SK-N-SH (cell line): Measurements from ENCODE around the gene ACTN4. TPM values are rescaled to one million over a fixed set of nuclear protein-coding genes. Genes with fewer than 3 reads are reported as not detected.

ENCODE experiments used
- CTCF ChIA-PET: fragments of 300-600, 350-600 bp; formaldehyde crosslinking; extraction: SDS; loops from one replicate; lab custom pipeline; 2021; lab: Yijun Ruan, JAX
- POLR2A ChIA-PET: fragments of 350-600 bp; sonication (Branson Sonifier 250); formaldehyde crosslinking; extraction: SDS; loops from one replicate; lab custom pipeline; 2020; ENCODE audit warnings: antibody characterized with exemption, inconsistent platforms; lab: Yijun Ruan, JAX
- DNase-seq: peaks from one replicate; pipeline ENCODE4 v3.0.0; 2012
- H2AFZ ChIP-seq: fragments of 200-600 bp; sonication (generic); 2 replicates; pipeline ENCODE4 v1.8.1; 2016; ENCODE audit warnings: antibody characterized with exemption, mild to moderate bottlenecking, low read depth
- H3F3A ChIP-seq: fragments of 200-600 bp; sonication (generic); replicated peaks from 2 replicates; pipeline ENCODE3; 2016; ENCODE audit warnings: antibody characterized with exemption, mild to moderate bottlenecking; ENCODE audit not compliant: insufficient read depth
- H3K27ac ChIP-seq, 2 experiments: fragments of 200-500 bp in 1 of 2; fragments of 200-600 bp in 1 of 2; sonication (Bioruptor generic) in 1 of 2; sonication (generic), shearing (Covaris generic) in 1 of 2; 2 replicates each; pipeline versions ENCODE4 v1.5.1 to v1.6.1; 2014 to 2016; ENCODE audit warnings: low read depth in 2 of 2, inconsistent platforms in 1 of 2, low read length in 1 of 2, mild to moderate bottlenecking in 1 of 2, mixed read lengths in 1 of 2
- H3K27me3 ChIP-seq: fragments of 200-600 bp; sonication (generic), shearing (Covaris generic); 2 replicates; pipeline ENCODE4 v1.6.1; 2016; ENCODE audit warnings: mixed run types; ENCODE audit not compliant: insufficient read depth
- H3K36me3 ChIP-seq, 2 experiments: fragments of 200-500 bp in 1 of 2; fragments of 200-600 bp in 1 of 2; sonication (Bioruptor generic) in 1 of 2; sonication (generic) in 1 of 2; replicated peaks in 1 of 2; 2 replicates each; pipeline versions ENCODE3 to v1.5.1; 2014 to 2016; ENCODE audit warnings: low read length in 1 of 2, mild to moderate bottlenecking in 1 of 2; ENCODE audit not compliant: insufficient read depth in 2 of 2, control insufficient read depth in 1 of 2
- H3K4me1 ChIP-seq, 2 experiments: fragments of 200-500 bp in 1 of 2; fragments of 200-600 bp in 1 of 2; sonication (Bioruptor generic) in 1 of 2; sonication (generic), shearing (Covaris generic) in 1 of 2; 2 replicates each; pipeline versions ENCODE4 v1.5.1 to v1.6.1; 2014 to 2016; ENCODE audit warnings: low read depth in 1 of 2, low read length in 1 of 2, mixed run types in 1 of 2; ENCODE audit not compliant: insufficient read depth in 2 of 2, control insufficient read depth in 1 of 2
- H3K4me2 ChIP-seq: fragments of 200-600 bp; sonication (generic), shearing (Covaris generic); 2 replicates; pipeline ENCODE4 v1.6.1; 2017; ENCODE audit warnings: mixed run types
- H3K4me3 ChIP-seq, 2 experiments: fragments of 200-500 bp in 1 of 2; fragments of 200-600 bp in 1 of 2; sonication (Bioruptor generic) in 1 of 2; sonication (generic), shearing (Covaris generic) in 1 of 2; 2 replicates each; pipeline versions ENCODE4 v1.5.1 to v1.8.1; 2014 to 2016; ENCODE audit warnings: low read depth in 2 of 2, inconsistent platforms in 1 of 2, low read length in 1 of 2, mild to moderate bottlenecking in 1 of 2, mixed read lengths in 1 of 2, moderate library complexity in 1 of 2
- H3K79me2 ChIP-seq: fragments of 200-600 bp; sonication (generic); 2 replicates; pipeline ENCODE4 v1.8.1; 2017; ENCODE audit warnings: mild to moderate bottlenecking; ENCODE audit not compliant: insufficient read depth
- H3K9ac ChIP-seq: fragments of 200-600 bp; sonication (generic); 2 replicates; pipeline ENCODE4 v1.6.1; 2017; ENCODE audit warnings: mixed run types
- H3K9me2 ChIP-seq: fragments of 200-600 bp; sonication (generic); 2 replicates; pipeline ENCODE4 v1.6.1; 2017; ENCODE audit warnings: mixed run types
- H3K9me3 ChIP-seq: fragments of 200-600 bp; sonication (generic); 2 replicates; pipeline ENCODE4 v1.6.1; 2017; ENCODE audit warnings: mixed run types, mild to moderate bottlenecking, moderate library complexity
- H4K20me1 ChIP-seq: fragments of 200-600 bp; sonication (generic); 2 replicates; pipeline ENCODE4 v1.6.1; 2017; ENCODE audit warnings: mild to moderate bottlenecking, mixed run types; ENCODE audit not compliant: insufficient read depth
- CHD2 ChIP-seq: fragments of 150-350 bp; IDR thresholded peaks from 2 replicates; pipeline ENCODE4 v1.6.1; 2018; ENCODE audit warnings: low read length; ENCODE audit not compliant: partially characterized antibody
- EP300 ChIP-seq, 2 experiments: IDR thresholded peaks; 2 replicates each; pipeline versions ENCODE4 v1.4.0 to v1.6.1; 2012; ENCODE audit warnings: borderline replicate concordance in 1 of 2, low read depth in 1 of 2, low read length in 1 of 2
- EZH2phosphoT487 ChIP-seq: fragments of 200-600 bp; sonication (generic); IDR thresholded peaks from 2 replicates; pipeline ENCODE4 v1.6.1; 2017; ENCODE audit warnings: low read depth, mixed run types, mild to moderate bottlenecking, antibody characterized with exemption, moderate library complexity, borderline replicate concordance
- GABPA ChIP-seq: IDR thresholded peaks from 2 replicates; pipeline ENCODE4 v1.4.0; 2012; ENCODE audit warnings: low read depth, mild to moderate bottlenecking
- JUND ChIP-seq: IDR thresholded peaks from 2 replicates; pipeline ENCODE4 v1.4.0; 2012
- MEF2A ChIP-seq: IDR thresholded peaks from 2 replicates; pipeline ENCODE4 v1.4.0; 2012; ENCODE audit warnings: low read depth, borderline replicate concordance
- MXI1 ChIP-seq: IDR thresholded peaks from 2 replicates; pipeline ENCODE4 v1.6.1; 2012; ENCODE audit warnings: mild to moderate bottlenecking, low read depth, low read length, improper control_type of control experiment
- NRF1 ChIP-seq: IDR thresholded peaks from 2 replicates; pipeline ENCODE4 v1.6.1; 2012; ENCODE audit warnings: low read depth, mild to moderate bottlenecking, low read length
- RAD21 ChIP-seq: IDR thresholded peaks from 2 replicates; pipeline ENCODE4 v1.6.1; 2012; ENCODE audit warnings: mild to moderate bottlenecking, low read length
- RCOR1 ChIP-seq: fragments of 150-350 bp; IDR thresholded peaks from 2 replicates; pipeline ENCODE4 v1.6.1; 2017; ENCODE audit warnings: antibody characterized with exemption, low read length
- RFX5 ChIP-seq: IDR thresholded peaks from 2 replicates; pipeline ENCODE4 v1.6.1; 2012; ENCODE audit warnings: mild to moderate bottlenecking, improper control_type of control experiment, low read length
- RXRA ChIP-seq: IDR thresholded peaks from 2 replicates; pipeline ENCODE4 v1.4.0; 2012; ENCODE audit warnings: low read depth, mild to moderate bottlenecking, borderline replicate concordance
- SIN3A ChIP-seq: IDR thresholded peaks from 2 replicates; pipeline ENCODE4 v1.6.1; 2012; ENCODE audit warnings: low read depth, mild to moderate bottlenecking, low read length, moderate library complexity, borderline replicate concordance
- SMC3 ChIP-seq: IDR thresholded peaks from 2 replicates; pipeline ENCODE4 v1.6.1; 2012; ENCODE audit warnings: low read depth, low read length, improper control_type of control experiment
- YY1 ChIP-seq: IDR thresholded peaks from 2 replicates; pipeline ENCODE4 v1.4.0; 2012; ENCODE audit warnings: low read depth, mild to moderate bottlenecking
- WGBS: methylation state at CpG from one replicate; pipeline ENCODE4 v1.1.6; 2017; ENCODE audit warnings: low lambda C conversion rate; 5-methylcytosine and 5-hydroxymethylcytosine counted together
- polyA plus RNA-seq, 3 experiments: library from polyadenylated mRNA; depleted of rRNA; stranded (reverse); fragments of >200 nt; gene quantifications; 2 replicates each; pipeline ENCODE4 v1.2.3, GENCODE V29; 2012
- TF ChIP-seq, protein P1 (sequence below): fragments of 150-350 bp; IDR thresholded peaks from 2 replicates; pipeline ENCODE4 v1.6.1; 2016; ENCODE audit warnings: mild to moderate bottlenecking, low read depth, low read length
- TF ChIP-seq, protein P2 (sequence below): IDR thresholded peaks from 2 replicates; pipeline ENCODE4 v1.4.0; 2012; ENCODE audit warnings: low read depth
- TF ChIP-seq, protein P3 (sequence below): IDR thresholded peaks from 2 replicates; pipeline ENCODE4 v1.6.1; 2012; ENCODE audit warnings: mild to moderate bottlenecking, low read depth, low read length, moderate library complexity
- TF ChIP-seq, protein P4 (sequence below): fragments of 200-600 bp; sonication (generic); IDR thresholded peaks from 2 replicates; pipeline ENCODE4 v1.6.1; 2017; ENCODE audit warnings: antibody characterized with exemption, mild to moderate bottlenecking, moderate library complexity

The ACTN4 gene
- polyA plus RNA-seq, 1 of the 3 experiments (the other 2 are of a cell fraction): 598 TPM

DNA sequence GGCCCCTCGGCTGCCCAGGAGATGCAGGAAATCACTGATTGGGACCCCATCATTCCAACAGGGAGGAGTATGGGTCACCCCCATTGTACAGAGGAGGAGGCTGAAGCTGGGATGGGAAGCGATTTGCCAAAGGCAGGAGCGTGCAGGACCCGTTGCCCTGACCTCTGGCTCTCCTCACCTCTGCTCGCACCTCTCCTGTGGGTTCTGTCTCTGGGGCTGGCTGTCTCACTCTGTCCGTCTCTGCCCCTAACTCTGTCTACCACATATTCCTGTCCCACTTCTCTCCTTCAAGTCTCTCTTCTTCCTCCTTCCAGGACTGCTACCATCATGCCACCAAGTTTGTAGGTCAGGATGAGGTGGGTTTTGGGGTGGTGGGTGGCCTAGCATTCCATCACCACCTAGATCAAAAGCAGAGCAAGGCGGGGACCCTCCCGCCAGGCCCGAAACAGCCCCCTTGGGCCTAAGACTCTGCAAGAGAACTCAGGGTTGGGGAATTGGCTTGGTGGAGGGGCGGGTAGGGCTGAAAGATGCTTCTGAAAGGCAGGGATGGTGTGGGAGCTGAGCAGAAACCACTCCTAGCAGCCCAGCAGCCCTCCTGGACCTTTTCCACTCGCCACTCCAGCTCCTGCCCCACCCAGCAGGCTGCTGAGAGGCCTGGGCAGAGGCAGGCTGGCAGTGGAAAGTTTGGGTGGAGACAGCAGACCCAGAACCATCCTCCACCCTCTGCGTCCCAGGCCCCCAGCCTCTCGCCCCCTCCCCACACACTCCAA, 126.9 kb downstream of the ACTN4 start:
- no peaks in the 10 kb centered on the region for H4K20me1 ChIP-seq
- DNase-seq: no peak
- H3K4me3 ChIP-seq: no peak overlapping the region
- no peak overlapping the region for H3K4me2 ChIP-seq
- H3F3A ChIP-seq: no peaks in the 10 kb centered on the region
- ChIA-PET CTCF (no interaction called here), POLR2A (interaction anchor here (1.5 kb wide), 1 partner anchor 63 kb away, joined by 4 read pairs; no protein-coding TSS in a partner anchor)
- WGBS: 86% methylated on average over 12 of the region's 13 CpGs
- no peaks in the 10 kb centered on the region for H3K27me3 ChIP-seq
- TF ChIP-seq EZH2phosphoT487: no peak
- TF ChIP-seq, protein P1, sequence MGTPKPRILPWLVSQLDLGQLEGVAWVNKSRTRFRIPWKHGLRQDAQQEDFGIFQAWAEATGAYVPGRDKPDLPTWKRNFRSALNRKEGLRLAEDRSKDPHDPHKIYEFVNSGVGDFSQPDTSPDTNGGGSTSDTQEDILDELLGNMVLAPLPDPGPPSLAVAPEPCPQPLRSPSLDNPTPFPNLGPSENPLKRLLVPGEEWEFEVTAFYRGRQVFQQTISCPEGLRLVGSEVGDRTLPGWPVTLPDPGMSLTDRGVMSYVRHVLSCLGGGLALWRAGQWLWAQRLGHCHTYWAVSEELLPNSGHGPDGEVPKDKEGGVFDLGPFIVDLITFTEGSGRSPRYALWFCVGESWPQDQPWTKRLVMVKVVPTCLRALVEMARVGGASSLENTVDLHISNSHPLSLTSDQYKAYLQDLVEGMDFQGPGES: no peak
- no peak for TF ChIP-seq YY1
- TF ChIP-seq NRF1: no peak
- TF ChIP-seq GABPA: no peak
- no peak for TF ChIP-seq RAD21
- no peak for TF ChIP-seq RFX5
- TF ChIP-seq, protein P2, sequence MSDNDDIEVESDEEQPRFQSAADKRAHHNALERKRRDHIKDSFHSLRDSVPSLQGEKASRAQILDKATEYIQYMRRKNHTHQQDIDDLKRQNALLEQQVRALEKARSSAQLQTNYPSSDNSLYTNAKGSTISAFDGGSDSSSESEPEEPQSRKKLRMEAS: no peak
- TF ChIP-seq MEF2A: no peak
- no peak for TF ChIP-seq RCOR1
- no peak for TF ChIP-seq RXRA
- no peak for TF ChIP-seq SMC3
- TF ChIP-seq SIN3A: no peak
- TF ChIP-seq CHD2: no peak
- TF ChIP-seq MXI1: no peak
- TF ChIP-seq, protein P3, sequence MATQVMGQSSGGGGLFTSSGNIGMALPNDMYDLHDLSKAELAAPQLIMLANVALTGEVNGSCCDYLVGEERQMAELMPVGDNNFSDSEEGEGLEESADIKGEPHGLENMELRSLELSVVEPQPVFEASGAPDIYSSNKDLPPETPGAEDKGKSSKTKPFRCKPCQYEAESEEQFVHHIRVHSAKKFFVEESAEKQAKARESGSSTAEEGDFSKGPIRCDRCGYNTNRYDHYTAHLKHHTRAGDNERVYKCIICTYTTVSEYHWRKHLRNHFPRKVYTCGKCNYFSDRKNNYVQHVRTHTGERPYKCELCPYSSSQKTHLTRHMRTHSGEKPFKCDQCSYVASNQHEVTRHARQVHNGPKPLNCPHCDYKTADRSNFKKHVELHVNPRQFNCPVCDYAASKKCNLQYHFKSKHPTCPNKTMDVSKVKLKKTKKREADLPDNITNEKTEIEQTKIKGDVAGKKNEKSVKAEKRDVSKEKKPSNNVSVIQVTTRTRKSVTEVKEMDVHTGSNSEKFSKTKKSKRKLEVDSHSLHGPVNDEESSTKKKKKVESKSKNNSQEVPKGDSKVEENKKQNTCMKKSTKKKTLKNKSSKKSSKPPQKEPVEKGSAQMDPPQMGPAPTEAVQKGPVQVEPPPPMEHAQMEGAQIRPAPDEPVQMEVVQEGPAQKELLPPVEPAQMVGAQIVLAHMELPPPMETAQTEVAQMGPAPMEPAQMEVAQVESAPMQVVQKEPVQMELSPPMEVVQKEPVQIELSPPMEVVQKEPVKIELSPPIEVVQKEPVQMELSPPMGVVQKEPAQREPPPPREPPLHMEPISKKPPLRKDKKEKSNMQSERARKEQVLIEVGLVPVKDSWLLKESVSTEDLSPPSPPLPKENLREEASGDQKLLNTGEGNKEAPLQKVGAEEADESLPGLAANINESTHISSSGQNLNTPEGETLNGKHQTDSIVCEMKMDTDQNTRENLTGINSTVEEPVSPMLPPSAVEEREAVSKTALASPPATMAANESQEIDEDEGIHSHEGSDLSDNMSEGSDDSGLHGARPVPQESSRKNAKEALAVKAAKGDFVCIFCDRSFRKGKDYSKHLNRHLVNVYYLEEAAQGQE: no peak
- TF ChIP-seq JUND: no peak
- TF ChIP-seq, protein P4, sequence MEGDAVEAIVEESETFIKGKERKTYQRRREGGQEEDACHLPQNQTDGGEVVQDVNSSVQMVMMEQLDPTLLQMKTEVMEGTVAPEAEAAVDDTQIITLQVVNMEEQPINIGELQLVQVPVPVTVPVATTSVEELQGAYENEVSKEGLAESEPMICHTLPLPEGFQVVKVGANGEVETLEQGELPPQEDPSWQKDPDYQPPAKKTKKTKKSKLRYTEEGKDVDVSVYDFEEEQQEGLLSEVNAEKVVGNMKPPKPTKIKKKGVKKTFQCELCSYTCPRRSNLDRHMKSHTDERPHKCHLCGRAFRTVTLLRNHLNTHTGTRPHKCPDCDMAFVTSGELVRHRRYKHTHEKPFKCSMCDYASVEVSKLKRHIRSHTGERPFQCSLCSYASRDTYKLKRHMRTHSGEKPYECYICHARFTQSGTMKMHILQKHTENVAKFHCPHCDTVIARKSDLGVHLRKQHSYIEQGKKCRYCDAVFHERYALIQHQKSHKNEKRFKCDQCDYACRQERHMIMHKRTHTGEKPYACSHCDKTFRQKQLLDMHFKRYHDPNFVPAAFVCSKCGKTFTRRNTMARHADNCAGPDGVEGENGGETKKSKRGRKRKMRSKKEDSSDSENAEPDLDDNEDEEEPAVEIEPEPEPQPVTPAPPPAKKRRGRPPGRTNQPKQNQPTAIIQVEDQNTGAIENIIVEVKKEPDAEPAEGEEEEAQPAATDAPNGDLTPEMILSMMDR: no peak
- TF ChIP-seq EP300 (IDR thresholded peaks at IDR 0.05; ENCODE audit: borderline replicate concordance in 1 of 2, low read depth in 1 of 2, low read length in 1 of 2): no peak
- no peaks in the 10 kb centered on the region for H3K79me2 ChIP-seq
- H3K9me2 ChIP-seq: no peaks in the 10 kb centered on the region
- no peak overlapping the region for H3K9ac ChIP-seq
- H2AFZ ChIP-seq: no peak overlapping the region
- no peaks in the 10 kb centered on the region for H3K4me1 ChIP-seq
- no peaks in the 10 kb centered on the region for H3K36me3 ChIP-seq
- no peaks in the 10 kb centered on the region for H3K9me3 ChIP-seq
- no peak overlapping the region for H3K27ac ChIP-seq
